ENCODE measurements around the gene INTS2.
"Not testable (repeated sequence)": the region's sequence is repeated elsewhere in the genome, so short reads cannot be mapped to it uniquely, and the experiment has no call there.

INTS2 gene

DNA sequence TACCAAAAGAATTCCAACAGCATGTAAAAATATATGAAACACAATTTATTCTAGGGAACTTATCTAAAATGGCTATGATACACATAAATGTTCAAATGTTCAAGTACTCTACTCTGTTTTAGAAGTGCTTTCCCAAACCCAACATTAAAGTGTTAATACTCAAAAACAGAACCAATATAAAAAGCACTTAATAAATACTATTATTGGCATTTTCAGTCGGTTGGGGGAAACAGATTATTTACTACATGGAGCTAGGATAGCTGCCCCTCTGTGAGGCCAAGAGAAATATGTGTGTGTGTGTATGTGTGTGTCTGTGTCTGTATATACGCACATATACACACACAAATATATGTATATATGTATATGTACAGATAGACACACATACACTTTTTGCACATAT, 32.4 kb downstream of the INTS2 start:
- no peak for DNase-seq

GRCh38 chr17:61894310-61894709, 33.5 kb downstream of the INTS2 start:
- DNase-seq: not testable (repeated sequence)

GRCh38 chr17:61887733-61888132, 40.0 kb downstream of the INTS2 start:
- DNase-seq: not testable (repeated sequence)

GRCh38 chr17:61885865-61886264, 41.9 kb downstream of the INTS2 start:
- not testable (repeated sequence) for DNase-seq

DNA sequence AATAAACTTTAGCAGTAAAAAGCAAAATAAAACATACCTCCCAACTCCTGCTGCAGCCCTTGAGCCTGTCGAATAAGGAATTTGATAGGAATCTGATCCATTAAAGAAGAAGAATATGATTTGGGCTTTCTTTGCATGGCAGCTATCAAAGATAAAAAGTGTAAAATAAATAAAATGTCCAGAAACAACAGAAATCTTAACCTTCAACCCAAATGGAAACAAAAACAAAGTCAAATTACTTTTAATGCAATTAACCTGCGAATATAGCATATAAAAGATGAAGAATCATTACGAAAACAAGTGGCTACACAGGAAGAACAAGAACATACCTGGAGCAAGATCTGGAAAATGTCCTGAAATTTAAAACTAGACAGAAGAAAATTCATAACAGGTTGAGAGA, 42.9 kb downstream of the INTS2 start:
- DNase-seq: no peak

DNA sequence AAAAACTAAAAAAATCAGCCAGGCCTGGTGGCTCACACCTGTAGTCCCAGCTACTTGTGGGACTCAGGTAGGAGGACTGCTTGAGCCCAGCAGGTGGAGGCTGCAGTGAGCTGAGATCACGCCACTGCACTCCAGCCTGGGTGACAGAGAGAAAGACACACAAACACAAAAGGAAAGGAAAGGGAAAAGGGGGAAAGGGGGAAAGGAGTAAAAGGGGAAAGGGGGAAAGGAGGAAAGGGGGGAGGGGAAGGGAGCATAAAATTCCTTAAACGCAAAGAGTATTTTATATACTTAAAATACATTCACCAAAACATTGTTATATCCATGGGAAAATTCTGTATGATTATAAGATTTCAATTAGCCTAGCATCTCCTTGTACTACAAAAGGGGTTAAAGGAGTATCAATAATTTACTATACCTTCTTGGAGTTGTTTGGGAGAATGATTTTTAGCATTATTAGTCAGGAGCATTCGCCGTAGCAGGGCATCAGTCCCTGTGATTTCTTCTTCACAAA, 47.1 kb downstream of the INTS2 start:
- no peak for DNase-seq

DNA sequence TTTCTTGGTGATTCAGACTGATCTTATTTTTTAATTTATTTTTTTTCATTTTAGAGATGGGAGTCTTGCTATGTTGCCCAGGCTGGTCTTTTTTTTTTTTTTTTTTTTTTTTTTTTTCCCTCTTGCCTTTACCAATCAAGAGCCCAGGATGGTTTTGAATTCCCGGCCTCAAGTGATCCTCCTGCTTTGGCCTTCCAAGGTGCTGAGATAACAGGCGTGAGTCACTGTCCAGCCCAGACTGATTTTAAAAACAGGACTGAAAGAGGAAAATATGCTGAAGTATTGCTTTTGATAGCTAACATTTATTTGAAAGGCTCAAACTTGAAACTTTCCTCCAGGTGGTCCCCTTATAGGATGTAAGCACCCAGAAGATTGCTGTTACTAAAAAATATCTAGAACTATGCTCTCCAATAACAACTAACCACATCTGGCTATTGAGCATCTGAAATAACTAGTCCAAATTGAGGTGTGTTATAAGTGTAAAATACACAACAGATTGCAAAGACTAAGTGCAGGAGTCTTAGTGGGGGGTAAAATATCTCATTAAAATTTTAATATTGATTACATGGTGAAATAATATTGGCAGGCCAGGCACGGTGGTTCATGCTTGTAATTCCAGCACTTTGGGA, 48.7 kb downstream of the INTS2 start:
- DNase-seq: no peak

DNA sequence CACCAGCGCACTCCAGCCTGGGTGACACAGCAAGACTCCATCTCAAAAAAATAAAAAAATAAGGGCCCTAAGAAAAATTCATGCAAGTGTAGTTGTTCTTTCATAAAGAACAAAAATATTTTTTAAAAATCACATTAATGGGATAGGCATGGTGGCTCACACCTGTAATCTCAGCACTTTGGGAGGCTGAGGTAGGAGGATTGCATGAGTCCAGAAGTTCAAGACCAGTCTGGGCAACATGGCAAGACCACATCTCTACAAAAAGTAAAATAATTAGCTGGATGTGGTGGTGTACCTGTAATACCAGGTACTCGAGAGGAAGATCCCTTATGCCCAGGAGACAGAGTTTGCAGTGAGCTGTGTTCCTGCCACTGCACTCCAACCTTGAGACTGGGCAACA, 49.3 kb downstream of the INTS2 start:
- no peak for DNase-seq

DNA sequence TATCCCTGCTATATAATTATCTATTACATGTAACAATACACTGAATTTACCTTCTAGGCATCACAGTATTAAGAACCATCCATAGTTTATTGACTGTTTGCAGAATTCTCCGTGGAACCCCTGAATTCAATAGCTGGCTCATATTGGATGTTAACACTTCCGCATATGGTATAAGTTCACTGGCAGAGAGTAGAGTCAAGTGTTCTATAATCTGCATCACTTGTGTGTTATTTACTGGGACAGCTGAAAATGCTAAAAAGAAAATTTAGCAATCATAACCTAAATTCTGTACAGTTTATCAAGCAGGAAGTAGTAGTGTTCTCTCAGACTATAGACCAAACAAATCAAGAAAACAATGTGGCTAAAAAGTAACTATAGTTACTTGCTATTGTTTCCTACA, 49.9 kb downstream of the INTS2 start:
- DNase-seq: no peak

- no peak for DNase-seq
Observed at GRCh38 chr17:61875804-61876203, 52.0 kb downstream of the INTS2 start.

DNA sequence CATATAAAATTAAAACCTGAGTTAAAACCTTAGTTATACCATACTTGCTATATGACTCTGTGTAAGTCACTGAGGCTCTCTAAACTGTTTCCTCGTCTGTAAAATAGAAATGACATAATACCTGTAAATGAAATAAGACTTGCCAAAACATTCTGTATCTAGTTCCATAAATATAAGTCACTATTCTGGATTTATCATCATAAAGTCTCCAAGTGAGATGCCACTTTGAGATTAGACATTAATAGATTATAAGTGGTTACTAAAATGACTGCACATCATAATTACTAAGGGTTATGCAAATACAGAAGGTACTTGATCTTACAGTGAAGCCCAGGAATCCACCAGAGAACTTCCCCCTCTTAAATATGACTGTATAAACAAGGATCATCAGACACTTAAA, 52.5 kb downstream of the INTS2 start:
- no peak for DNase-seq

GRCh38 chr17:61874075-61874474, 53.7 kb downstream of the INTS2 start:
- DNase-seq: no peak

DNA sequence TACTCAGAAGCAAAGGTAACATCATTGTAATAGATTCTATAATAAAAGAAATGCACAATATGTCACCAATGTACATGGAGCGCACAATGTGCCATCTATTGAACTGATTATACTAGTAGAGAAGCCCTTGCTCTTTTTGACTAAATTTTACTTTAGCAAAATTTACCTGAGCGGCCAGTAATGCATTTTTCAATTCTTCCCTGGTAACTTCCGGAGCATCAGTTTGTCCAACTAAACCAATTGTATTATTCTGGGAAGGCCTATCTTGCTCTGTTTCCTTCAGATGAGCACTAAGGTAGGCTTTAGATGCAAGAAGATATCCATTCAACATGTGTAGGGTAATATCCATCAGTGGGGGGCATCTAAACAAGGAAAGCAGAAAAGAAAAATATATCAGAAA, 55.7 kb downstream of the INTS2 start:
- DNase-seq: no peak

- no peak for DNase-seq
Observed at GRCh38 chr17:61869138-61869537, 58.6 kb downstream of the INTS2 start.

DNA sequence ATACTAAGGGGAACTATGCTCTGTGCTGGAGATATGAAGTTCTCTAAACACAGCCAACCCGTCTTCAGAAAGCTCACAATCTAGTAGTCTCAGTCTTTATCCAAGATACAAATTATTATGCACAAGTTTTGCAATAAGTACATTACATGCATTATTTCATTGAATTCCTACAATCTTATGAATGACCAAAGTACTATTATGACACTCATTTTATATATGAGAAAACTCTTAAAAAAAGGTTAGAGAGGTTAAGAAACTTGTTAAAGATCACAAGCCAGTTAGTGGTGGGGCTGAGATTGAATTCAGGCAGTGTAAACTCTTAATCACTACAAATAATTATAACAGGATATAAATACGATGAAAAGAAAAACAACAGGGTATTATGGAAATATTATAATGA, 59.7 kb downstream of the INTS2 start:
- no peak for DNase-seq

GRCh38 chr17:61867033-61867432, 60.7 kb downstream of the INTS2 start:
- DNase-seq: no peak

GRCh38 chr17:61863801-61864126, 64.0 kb downstream of the INTS2 start:
- DNase-seq: peak; percentile 2

- DNase-seq: peak; percentile 86
Observed at GRCh38 chr17:61862975-61863800, 64.6 kb downstream of the INTS2 start, which contains the start of gene BRIP1. Gene BRIP1, minus strand, starts transcription at chr17:61863528. Its CDS starts 1,989 bp downstream, at chr17:61861539.

- no peak for DNase-seq
Observed at GRCh38 chr17:61862105-61862574, 65.6 kb downstream of the INTS2 start.

- not testable (repeated sequence) for DNase-seq
Observed at GRCh38 chr17:61860397-61860796, 67.4 kb downstream of the INTS2 start.

- no peak for DNase-seq
Observed at GRCh38 chr17:61856035-61856434, 71.7 kb downstream of the INTS2 start.

DNA sequence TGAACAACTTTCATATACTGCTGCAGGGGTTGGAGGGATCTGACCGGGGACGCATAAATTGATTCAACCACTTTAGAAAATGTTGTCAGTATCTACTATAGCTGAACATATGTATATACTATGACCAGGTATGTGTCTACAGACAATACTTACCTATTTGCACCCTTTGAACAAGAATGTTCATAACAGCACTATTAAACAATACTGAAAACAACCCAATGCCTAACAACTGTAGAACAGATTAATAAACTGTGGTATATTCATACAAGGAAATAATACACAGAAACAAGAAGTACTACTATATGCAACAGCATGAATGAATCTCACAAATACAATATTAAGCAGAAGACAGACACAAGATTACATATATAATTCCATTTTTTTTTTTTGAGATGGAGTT, 74.9 kb downstream of the INTS2 start:
- no peak for DNase-seq

- DNase-seq: no peak
Observed at GRCh38 chr17:61849674-61850073, 78.1 kb downstream of the INTS2 start.

- DNase-seq: no peak
Observed at GRCh38 chr17:61848896-61849295, 78.9 kb downstream of the INTS2 start.

Data from CD4-positive, alpha-beta T cell treated with Interleukin-6 for 4 hours (primary cell).